H9 (cell line): ENCODE results near the gene FAM3D. TPM values are rescaled to one million over a fixed set of nuclear protein-coding genes. Genes with fewer than 3 reads are reported as not detected.

Experiments used
- DNase-seq: peaks from one replicate; pipeline ENCODE4 v3.0.0-alpha.2; 2017
- H2AFZ ChIP-seq: one replicate; pipeline ENCODE4 v1.6.1; 2013; ENCODE audit warnings: mild to moderate bottlenecking, low read length, control low read depth, moderate library complexity
- H2AK5ac ChIP-seq: 2 replicates; pipeline ENCODE4 v1.6.1; 2013; ENCODE audit warnings: low read length, control low read depth, mixed read lengths; ENCODE audit not compliant: insufficient read length
- H2BK120ac ChIP-seq: one replicate; pipeline ENCODE4 v1.6.1; 2013; ENCODE audit warnings: low read depth, mild to moderate bottlenecking, low read length, control low read depth, inconsistent platforms; ENCODE audit not compliant: poor library complexity, severe bottlenecking
- H2BK12ac ChIP-seq: 2 replicates; pipeline ENCODE4 v1.6.1; 2013; ENCODE audit warnings: low read length, control low read depth, mixed read lengths, low read depth; ENCODE audit not compliant: insufficient read length
- H2BK15ac ChIP-seq: 2 replicates; pipeline ENCODE4 v1.6.1; 2013; ENCODE audit warnings: low read depth, low read length, control low read depth
- H2BK20ac ChIP-seq: one replicate; pipeline ENCODE4 v1.6.1; 2013; ENCODE audit warnings: low read depth, mild to moderate bottlenecking, low read length, control low read depth, inconsistent platforms; ENCODE audit not compliant: poor library complexity, severe bottlenecking
- H2BK5ac ChIP-seq: 2 replicates; pipeline ENCODE4 v1.6.1; 2013; ENCODE audit warnings: low read length, control low read depth, mixed read lengths; ENCODE audit not compliant: insufficient read length
- H3K14ac ChIP-seq: 2 replicates; pipeline ENCODE4 v1.6.1; 2013; ENCODE audit warnings: low read length, control low read depth; ENCODE audit not compliant: insufficient read depth
- H3K18ac ChIP-seq: 2 replicates; pipeline ENCODE4 v1.6.1; 2013; ENCODE audit warnings: low read depth, mild to moderate bottlenecking, mixed read lengths, low read length, control low read depth; ENCODE audit not compliant: insufficient read length
- H3K23ac ChIP-seq: 2 replicates; pipeline ENCODE4 v1.6.1; 2013; ENCODE audit warnings: low read length, control low read depth, mixed read lengths, low read depth; ENCODE audit not compliant: insufficient read length
- H3K23me2 ChIP-seq: 2 replicates; pipeline ENCODE4 v1.6.1; 2013; ENCODE audit warnings: low read depth, mild to moderate bottlenecking, mixed read lengths, low read length, control low read depth; ENCODE audit not compliant: insufficient read length, poor library complexity, severe bottlenecking
- H3K27ac ChIP-seq: 2 replicates; pipeline ENCODE4 v1.5.1; 2013; ENCODE audit warnings: low read length, control low read depth, mixed read lengths, low read depth; ENCODE audit not compliant: insufficient read length
- H3K27me3 ChIP-seq: 2 replicates; pipeline ENCODE4 v1.6.1; 2013; ENCODE audit warnings: low read length, control low read depth, inconsistent platforms; ENCODE audit not compliant: insufficient read depth
- H3K4ac ChIP-seq: 2 replicates; pipeline ENCODE4 v1.6.1; 2013; ENCODE audit warnings: low read depth, mild to moderate bottlenecking, control low read depth, inconsistent platforms, low read length, moderate library complexity
- H3K4me1 ChIP-seq: 2 replicates; pipeline ENCODE4 v1.6.1; 2013; ENCODE audit warnings: low read length, control low read depth, inconsistent platforms; ENCODE audit not compliant: insufficient read depth
- H3K4me2 ChIP-seq: 2 replicates; pipeline ENCODE4 v1.6.1; 2013; ENCODE audit warnings: low read length, control low read depth, mixed read lengths; ENCODE audit not compliant: insufficient read length, insufficient read depth
- H3K56ac ChIP-seq: 2 replicates; pipeline ENCODE4 v1.6.1; 2013; ENCODE audit warnings: low read depth, mild to moderate bottlenecking, mixed read lengths, low read length, control low read depth; ENCODE audit not compliant: insufficient read length
- H3K79me1 ChIP-seq: 2 replicates; pipeline ENCODE4 v1.6.1; 2013; ENCODE audit warnings: low read depth, mild to moderate bottlenecking, moderate library complexity, low read length, control low read depth, inconsistent platforms; ENCODE audit not compliant: insufficient read depth, poor library complexity, severe bottlenecking
- H3K79me2 ChIP-seq: 2 replicates; pipeline ENCODE4 v1.6.1; 2013; ENCODE audit warnings: low read length, control low read depth, inconsistent platforms; ENCODE audit not compliant: insufficient read depth
- H3K9ac ChIP-seq: 2 replicates; pipeline ENCODE4 v1.6.1; 2013; ENCODE audit warnings: low read length, control low read depth, mixed read lengths; ENCODE audit not compliant: insufficient read length; ENCODE audit errors: extremely low read depth
- H3K9me3 ChIP-seq: one replicate; pipeline ENCODE4 v1.6.1; 2013; ENCODE audit warnings: low read depth, low read length, inconsistent platforms; ENCODE audit not compliant: control insufficient read depth
- H3T11ph ChIP-seq: one replicate; pipeline ENCODE4 v1.6.1; 2013; ENCODE audit warnings: mild to moderate bottlenecking, low read length, control low read depth, inconsistent platforms
- H4K20me1 ChIP-seq: one replicate; pipeline ENCODE4 v1.6.1; 2013; ENCODE audit not compliant: control insufficient read depth, insufficient read length, insufficient read depth
- H4K5ac ChIP-seq: 2 replicates; pipeline ENCODE4 v1.6.1; 2013; ENCODE audit warnings: low read depth, mild to moderate bottlenecking, mixed read lengths, low read length, control low read depth; ENCODE audit not compliant: insufficient read length
- H4K8ac ChIP-seq: replicated peaks from 2 replicates; pipeline ENCODE4 v1.6.1; 2013; ENCODE audit warnings: low read length, control low read depth, mixed read lengths, low read depth; ENCODE audit not compliant: insufficient read length
- H4K91ac ChIP-seq: 2 replicates; pipeline ENCODE4 v1.6.1; 2013; ENCODE audit warnings: low read depth, mild to moderate bottlenecking, moderate library complexity, mixed read lengths, low read length, control low read depth; ENCODE audit not compliant: insufficient read length
- H3K27ac Mint-ChIP-seq, 3 experiments: 2 replicates in 2 of 3; 3 replicates in 1 of 3; pipeline ENCODE4 v1.8.0; 2020 to 2021; ENCODE audit warnings: mixed read lengths in 3 of 3, mild to moderate bottlenecking in 1 of 3, moderate library complexity in 1 of 3
- H3K27me3 Mint-ChIP-seq: 2 replicates; pipeline ENCODE4 v1.8.0; 2021; ENCODE audit warnings: low read depth, mild to moderate bottlenecking, moderate library complexity, mixed read lengths
- H3K36me3 Mint-ChIP-seq, 3 experiments: 2 replicates in 2 of 3; 3 replicates in 1 of 3; pipeline ENCODE4 v1.8.0; 2020 to 2021; ENCODE audit warnings: low read depth in 3 of 3, mixed read lengths in 3 of 3; ENCODE audit not compliant: insufficient read depth in 1 of 3
- H3K4me1 Mint-ChIP-seq, 2 experiments: 2 replicates each; pipeline ENCODE4 v1.8.0; 2020; ENCODE audit warnings: mixed read lengths in 2 of 2
- H3K4me3 Mint-ChIP-seq, 2 experiments: 2 replicates in 1 of 2; 3 replicates in 1 of 2; pipeline ENCODE4 v1.8.0; 2020 to 2021; ENCODE audit warnings: mild to moderate bottlenecking in 2 of 2, mixed read lengths in 2 of 2, moderate library complexity in 1 of 2
- H3K9me3 Mint-ChIP-seq, 2 experiments: 2 replicates in 1 of 2; 3 replicates in 1 of 2; pipeline ENCODE4 v1.8.0; 2020; ENCODE audit warnings: mild to moderate bottlenecking in 2 of 2, mixed read lengths in 2 of 2, moderate library complexity in 1 of 2
- WGBS: extraction: QIAGEN DNeasy Blood & Tissue Kit; methylation state at CpG from one replicate; pipeline ENCODE4 v1.1.7; 2013; ENCODE audit warnings: missing lambda C conversion rate, low lambda C conversion rate, mixed read lengths; ENCODE audit not compliant: insufficient read length; ENCODE audit errors: extremely low coverage; 5-methylcytosine and 5-hydroxymethylcytosine counted together
- total RNA-seq: library from RNA; stranded (reverse); gene quantifications from 2 replicates; pipeline ENCODE4 v1.2.1, GENCODE V29; 2021
- TF ChIP-seq, protein P1 (sequence below): fragments of 200-600 bp; sonication (generic); conservative IDR thresholded peaks from 3 replicates; pipeline ENCODE4 v1.8.0; 2021; ENCODE audit warnings: antibody characterized with exemption, mild to moderate bottlenecking

FAM3D gene
- total RNA-seq, 1 experiment from 2014 or later = not detected

DNA sequence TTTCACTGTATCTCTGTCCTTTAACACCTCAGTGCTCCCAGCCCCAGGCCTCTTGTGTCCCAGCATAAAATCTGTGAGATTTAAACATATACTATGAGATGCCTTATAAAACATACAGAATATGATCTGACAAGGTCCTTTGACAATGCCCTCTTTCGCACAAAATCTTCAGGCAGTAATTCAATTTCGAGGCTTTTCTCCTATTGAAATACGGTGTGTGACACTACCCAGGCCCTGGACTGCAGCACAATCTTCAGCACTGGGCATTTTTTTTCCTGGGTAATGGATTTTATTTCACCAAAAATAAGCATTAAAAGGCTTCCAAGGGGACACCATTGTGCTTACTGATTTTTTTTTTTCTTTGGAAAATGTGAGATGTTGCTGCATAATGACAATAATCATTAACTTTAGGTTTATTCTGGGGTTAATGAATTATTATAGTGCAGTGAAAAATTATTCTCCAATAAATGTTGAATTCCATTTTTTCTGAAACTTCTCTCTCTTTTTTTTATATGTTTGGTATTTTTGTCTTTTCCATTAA lies 40.9 kb upstream of the FAM3D start:
- no peak overlapping the region for H4K8ac ChIP-seq
- no peak for DNase-seq
- no peak overlapping the region for H4K5ac ChIP-seq
- no peak overlapping the region for H2BK12ac ChIP-seq
- H2AFZ ChIP-seq = no peak overlapping the region
- H3K27me3 ChIP-seq = no peaks in the 10 kb centered on the region
- no peaks in the 10 kb centered on the region for H3K4me1 Mint-ChIP-seq
- no CpG with 5 or more reads among the region's 3 CpGs for WGBS
- H3K9me3 ChIP-seq = no peaks in the 10 kb centered on the region
- no peak overlapping the region for H3K56ac ChIP-seq
- no peak overlapping the region for H2BK5ac ChIP-seq
- H3K27me3 Mint-ChIP-seq = peaks cover 3% of the 10 kb centered on the region; the same call in 1 of the 2 replicates
- H4K20me1 ChIP-seq = no peaks in the 10 kb centered on the region
- H3K4ac ChIP-seq = no peak overlapping the region
- no peaks in the 10 kb centered on the region for H3K4me1 ChIP-seq
- no peak overlapping the region for H3T11ph ChIP-seq
- H3K23me2 ChIP-seq = no peaks in the 10 kb centered on the region
- no peak overlapping the region for H3K4me3 Mint-ChIP-seq
- H3K79me1 ChIP-seq = no peaks in the 10 kb centered on the region
- no peak overlapping the region for H3K27ac ChIP-seq
- H3K79me2 ChIP-seq = no peaks in the 10 kb centered on the region
- no peak overlapping the region for H2BK15ac ChIP-seq
- H3K9me3 Mint-ChIP-seq = peaks cover 0 to 3% of the 10 kb centered on the region in 2 experiments; a peak in 3 of 5 replicates
- no peaks in the 10 kb centered on the region; a peak in 2 of 7 replicates for H3K36me3 Mint-ChIP-seq
- H3K23ac ChIP-seq = no peak overlapping the region
- H2BK20ac ChIP-seq = no peak overlapping the region
- H3K18ac ChIP-seq = no peak overlapping the region
- no peak overlapping the region for H2AK5ac ChIP-seq
- H3K27ac Mint-ChIP-seq = no peak overlapping the region
- TF ChIP-seq, protein P1, sequence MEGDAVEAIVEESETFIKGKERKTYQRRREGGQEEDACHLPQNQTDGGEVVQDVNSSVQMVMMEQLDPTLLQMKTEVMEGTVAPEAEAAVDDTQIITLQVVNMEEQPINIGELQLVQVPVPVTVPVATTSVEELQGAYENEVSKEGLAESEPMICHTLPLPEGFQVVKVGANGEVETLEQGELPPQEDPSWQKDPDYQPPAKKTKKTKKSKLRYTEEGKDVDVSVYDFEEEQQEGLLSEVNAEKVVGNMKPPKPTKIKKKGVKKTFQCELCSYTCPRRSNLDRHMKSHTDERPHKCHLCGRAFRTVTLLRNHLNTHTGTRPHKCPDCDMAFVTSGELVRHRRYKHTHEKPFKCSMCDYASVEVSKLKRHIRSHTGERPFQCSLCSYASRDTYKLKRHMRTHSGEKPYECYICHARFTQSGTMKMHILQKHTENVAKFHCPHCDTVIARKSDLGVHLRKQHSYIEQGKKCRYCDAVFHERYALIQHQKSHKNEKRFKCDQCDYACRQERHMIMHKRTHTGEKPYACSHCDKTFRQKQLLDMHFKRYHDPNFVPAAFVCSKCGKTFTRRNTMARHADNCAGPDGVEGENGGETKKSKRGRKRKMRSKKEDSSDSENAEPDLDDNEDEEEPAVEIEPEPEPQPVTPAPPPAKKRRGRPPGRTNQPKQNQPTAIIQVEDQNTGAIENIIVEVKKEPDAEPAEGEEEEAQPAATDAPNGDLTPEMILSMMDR = no peak
- H3K9ac ChIP-seq = no peak overlapping the region
- H4K91ac ChIP-seq = no peak overlapping the region
- H3K14ac ChIP-seq = no peak overlapping the region
- H3K4me2 ChIP-seq = no peak overlapping the region
- H2BK120ac ChIP-seq = no peak overlapping the region
